ENCODE results near the gene EXOC3L2.
"Not testable (repeated sequence)": the region's sequence is repeated elsewhere in the genome, so short reads cannot be mapped to it uniquely, and the experiment has no call there.

The EXOC3L2 gene

DNA sequence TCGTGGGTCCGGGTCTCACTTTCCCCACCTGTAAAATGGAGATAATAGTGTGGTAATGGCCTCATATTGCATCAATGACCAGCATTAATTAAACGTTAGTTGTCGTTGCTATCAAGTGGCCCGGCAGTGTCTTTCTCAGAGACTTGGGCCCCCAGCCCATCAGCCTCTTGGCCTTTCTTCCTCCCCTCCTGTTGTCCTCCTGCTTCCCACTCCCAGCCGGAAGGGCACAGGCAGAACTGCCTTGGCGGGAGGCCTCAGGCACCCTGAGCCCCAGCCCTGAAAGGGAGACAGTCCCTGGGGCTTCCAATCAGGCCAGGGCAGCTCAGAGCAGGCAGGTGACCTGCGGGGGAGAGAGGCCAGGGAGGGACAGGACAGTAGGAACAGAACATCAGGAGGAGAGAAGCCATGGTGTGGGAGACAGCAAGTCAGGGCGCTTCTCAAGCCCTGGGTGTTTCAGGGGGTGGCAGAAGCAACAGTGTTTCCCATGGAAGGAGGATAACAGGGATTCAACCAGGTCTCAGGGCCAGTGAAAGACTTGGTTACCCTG lies 10.5 kb upstream of the EXOC3L2 start:
- no peak for DNase-seq

- DNase-seq: no peak
Measured at GRCh38 chr19:45254044-45254531, 8.9 kb upstream of the EXOC3L2 start.

GRCh38 chr19:45253396-45254027 lies 8.3 kb upstream of the EXOC3L2 start:
- DNase-seq: no peak

GRCh38 chr19:45251452-45252354 lies 6.5 kb upstream of the EXOC3L2 start:
- DNase-seq: no peak

- peak in 1 of 2 experiments; percentile 35 for DNase-seq
Measured at GRCh38 chr19:45250832-45251451, 5.7 kb upstream of the EXOC3L2 start, which contains the start of gene MARK4. MARK4 (plus strand) TSS chr19:45251271; CDS start chr19:45251589, 318 bp downstream.

DNA sequence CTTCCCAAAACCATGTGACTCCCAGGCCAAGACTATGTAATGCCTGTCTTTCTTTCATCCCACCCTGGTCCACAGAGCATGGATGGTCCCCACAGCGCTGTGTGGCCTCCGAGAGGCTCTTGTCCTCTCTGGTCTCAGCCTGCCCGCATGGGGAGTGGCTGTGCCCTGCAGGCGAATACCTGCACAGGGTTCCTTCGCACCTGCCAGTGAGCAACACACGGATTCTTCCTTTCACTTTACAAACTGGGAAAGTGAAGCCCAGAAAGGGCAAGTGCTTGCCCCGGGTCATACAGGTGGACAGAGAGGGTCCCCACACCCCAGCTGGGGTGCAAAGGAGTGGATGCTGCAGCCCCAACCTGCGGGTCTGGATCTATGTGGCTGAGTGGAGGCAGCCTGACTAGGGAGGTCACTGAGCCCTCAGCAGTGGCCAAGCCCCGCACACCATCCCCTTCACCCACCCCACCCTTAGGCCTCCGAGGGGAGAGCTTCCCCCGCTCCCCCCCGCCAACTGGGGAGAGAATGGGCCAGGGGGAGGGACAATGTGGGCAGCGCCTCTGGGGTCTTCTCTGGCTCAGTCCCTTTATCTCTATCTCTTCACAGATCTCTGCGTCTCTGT lies 5.1 kb upstream of the EXOC3L2 start:
- no peak for DNase-seq

- no peak for DNase-seq
Measured at GRCh38 chr19:45249261-45250033, 4.2 kb upstream of the EXOC3L2 start.

DNA sequence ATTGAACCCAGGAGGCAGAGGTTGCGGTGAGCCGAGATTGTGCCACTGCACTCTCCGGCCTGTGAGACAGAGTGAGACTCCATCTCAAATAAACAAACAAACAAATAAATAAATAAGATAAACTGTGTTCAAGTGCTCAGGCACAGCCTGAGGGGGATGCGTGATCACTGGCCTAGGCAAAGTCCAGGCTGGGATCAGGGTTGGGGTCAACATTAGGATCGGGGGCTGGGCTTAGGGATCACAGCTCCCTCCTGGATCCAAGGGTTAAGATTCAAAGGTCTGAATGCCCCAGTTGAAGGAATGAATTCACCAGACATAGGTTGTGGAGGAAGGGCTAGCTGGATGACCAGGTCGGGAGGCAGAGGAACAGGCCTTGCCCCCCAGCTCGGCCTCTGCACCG lies 1.9 kb upstream of the EXOC3L2 start:
- DNase-seq: no peak

DNA sequence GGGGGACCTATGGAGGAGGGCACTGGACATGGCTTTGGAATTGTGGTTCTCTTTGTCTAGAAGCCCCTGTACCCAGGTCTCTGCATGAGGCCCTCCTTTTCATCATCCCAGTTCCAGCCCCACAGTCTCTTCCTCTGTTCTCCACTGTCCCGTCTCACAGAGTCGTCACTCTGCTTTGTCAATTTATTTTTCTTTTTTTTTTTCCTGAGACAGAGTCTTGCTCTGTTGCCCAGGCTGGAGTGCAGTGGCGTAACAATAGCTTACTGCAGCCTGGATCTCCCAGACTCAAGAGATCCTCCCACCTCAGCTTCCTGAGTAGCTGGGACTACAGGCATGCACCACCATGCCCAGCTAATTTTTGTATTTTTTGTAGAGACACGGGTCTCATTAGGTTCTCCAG lies 619 bp upstream of the EXOC3L2 start:
- DNase-seq: no peak

- no peak for DNase-seq
Measured at GRCh38 chr19:45244133-45244794, 943 bp downstream of the EXOC3L2 start.

DNA sequence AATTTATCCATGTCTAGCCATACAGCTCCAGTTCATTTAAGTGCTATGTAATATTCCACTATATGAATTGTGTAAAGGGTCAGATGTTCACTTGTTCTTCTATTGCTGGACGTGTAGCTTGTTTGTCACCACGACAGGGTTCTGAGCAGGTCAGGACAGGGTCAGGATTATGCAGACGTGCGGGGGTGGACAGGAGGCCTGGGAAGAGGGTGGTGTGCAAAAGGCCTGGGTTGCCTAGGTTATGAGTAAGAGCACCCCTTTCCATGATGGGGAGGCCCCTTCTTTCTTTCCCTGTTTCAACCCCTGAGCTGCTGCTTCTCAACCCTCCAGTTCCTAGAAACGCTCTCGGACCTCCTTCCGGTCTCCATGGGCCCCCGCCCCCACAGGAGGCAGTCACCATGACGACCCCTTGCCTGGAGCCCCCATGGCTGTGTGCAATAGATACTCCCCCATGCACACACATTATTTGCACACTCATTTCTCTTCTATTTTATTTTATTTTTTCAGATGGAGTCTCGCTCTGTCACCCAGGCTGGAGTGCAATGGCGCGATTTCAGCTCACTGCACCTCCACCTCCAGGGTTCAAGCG lies 2.0 kb downstream of the EXOC3L2 start:
- no peak for DNase-seq

GRCh38 chr19:45238556-45238955 lies 6.7 kb downstream of the EXOC3L2 start:
- no peak for DNase-seq

- no peak for DNase-seq
Measured at GRCh38 chr19:45235485-45235884, 9.7 kb downstream of the EXOC3L2 start.

GRCh38 chr19:45234089-45234869 lies 10.9 kb downstream of the EXOC3L2 start:
- no peak for DNase-seq

DNA sequence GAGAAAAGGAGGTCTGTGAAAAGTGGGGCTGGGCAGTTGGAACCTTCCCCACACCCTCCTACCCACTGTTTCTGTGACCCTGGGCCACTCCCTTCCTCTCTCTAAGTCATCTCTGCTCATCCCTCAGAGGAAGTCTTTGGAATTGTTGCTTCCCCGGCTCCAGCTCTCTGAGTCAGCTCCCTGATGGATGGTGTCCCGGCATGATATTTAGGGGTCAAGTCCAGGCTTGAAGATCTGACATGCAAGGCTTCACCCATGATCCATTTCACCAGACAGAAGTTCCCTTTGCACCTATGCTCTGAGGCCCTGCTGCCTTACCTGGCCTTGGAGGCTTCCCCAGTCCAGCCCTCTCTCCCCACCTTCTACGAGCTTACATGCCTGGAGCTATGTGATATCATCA lies 13.3 kb downstream of the EXOC3L2 start:
- DNase-seq: no peak

- DNase-seq: not testable (repeated sequence)
Measured at GRCh38 chr19:45229056-45229455, 16.2 kb downstream of the EXOC3L2 start.

- no peak for DNase-seq
Measured at GRCh38 chr19:45224645-45225044, 20.6 kb downstream of the EXOC3L2 start.

- DNase-seq: no peak
Measured at GRCh38 chr19:45223879-45224278, 21.3 kb downstream of the EXOC3L2 start.

DNA sequence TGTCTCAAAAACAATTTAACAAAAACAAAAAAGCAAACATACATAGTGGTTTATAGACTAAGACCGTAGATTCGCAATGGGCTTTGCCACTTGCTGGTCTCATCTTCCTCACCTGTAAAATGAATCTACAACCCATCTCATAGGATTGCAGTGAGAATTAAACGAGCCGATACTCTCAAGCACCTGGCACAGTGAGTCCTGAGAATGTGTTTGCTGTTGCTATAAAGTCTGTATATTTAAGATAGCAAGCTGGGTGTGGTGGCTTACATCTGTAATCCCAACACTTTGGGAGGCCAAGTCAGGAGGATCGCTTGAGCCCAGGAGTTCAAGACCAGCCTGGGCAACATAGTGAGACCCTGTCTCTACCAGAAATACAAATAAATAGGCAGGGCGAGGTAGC lies 22.5 kb downstream of the EXOC3L2 start:
- no peak for DNase-seq
